ENCODE measurements around the gene MAPK11. TPM values are rescaled to one million over a fixed set of nuclear protein-coding genes. Genes with fewer than 3 reads are reported as not detected.

The MAPK11 gene
- total RNA-seq, 1 donor from 2014 or later, result not detected

- H3K27ac ChIP-seq, result no peak overlapping the region
- H3K9ac ChIP-seq, result no peak overlapping the region
- Mint-ChIP-seq H3K4me3 (no peak overlapping the region), H3K27me3 (ENCODE audit: insufficient read depth, low read depth) (peaks cover 4% of the 10 kb centered on the region), H3K4me1 (peaks cover 11% of the 10 kb centered on the region), H3K27ac (no peak overlapping the region), H3K9me3 (peaks cover 2% of the 10 kb centered on the region), H3K36me3 (no peaks in the 10 kb centered on the region)
- peaks cover 20% of the 10 kb centered on the region for H3K4me1 ChIP-seq
- H4K20me1 ChIP-seq (ENCODE audit: low read depth), result peaks cover 45% of the 10 kb centered on the region
- H3K9me3 ChIP-seq (ENCODE audit: low read depth), result no peaks in the 10 kb centered on the region
- peak overlapping the region; percentile 23 for H3K4me3 ChIP-seq
- TF ChIP-seq, protein P1, sequence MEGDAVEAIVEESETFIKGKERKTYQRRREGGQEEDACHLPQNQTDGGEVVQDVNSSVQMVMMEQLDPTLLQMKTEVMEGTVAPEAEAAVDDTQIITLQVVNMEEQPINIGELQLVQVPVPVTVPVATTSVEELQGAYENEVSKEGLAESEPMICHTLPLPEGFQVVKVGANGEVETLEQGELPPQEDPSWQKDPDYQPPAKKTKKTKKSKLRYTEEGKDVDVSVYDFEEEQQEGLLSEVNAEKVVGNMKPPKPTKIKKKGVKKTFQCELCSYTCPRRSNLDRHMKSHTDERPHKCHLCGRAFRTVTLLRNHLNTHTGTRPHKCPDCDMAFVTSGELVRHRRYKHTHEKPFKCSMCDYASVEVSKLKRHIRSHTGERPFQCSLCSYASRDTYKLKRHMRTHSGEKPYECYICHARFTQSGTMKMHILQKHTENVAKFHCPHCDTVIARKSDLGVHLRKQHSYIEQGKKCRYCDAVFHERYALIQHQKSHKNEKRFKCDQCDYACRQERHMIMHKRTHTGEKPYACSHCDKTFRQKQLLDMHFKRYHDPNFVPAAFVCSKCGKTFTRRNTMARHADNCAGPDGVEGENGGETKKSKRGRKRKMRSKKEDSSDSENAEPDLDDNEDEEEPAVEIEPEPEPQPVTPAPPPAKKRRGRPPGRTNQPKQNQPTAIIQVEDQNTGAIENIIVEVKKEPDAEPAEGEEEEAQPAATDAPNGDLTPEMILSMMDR (IDR thresholded peaks at IDR 0.05), result peak; percentile 45
- TF ChIP-seq EZH2 (IDR thresholded peaks at IDR 0.05), result peak; percentile 73
- TF ChIP-seq EZH2phosphoT487 (IDR thresholded peaks at IDR 0.05), result peak; percentile 3
- no peaks in the 10 kb centered on the region for H3K79me2 ChIP-seq (ENCODE audit: low read depth)
- peaks cover 23% of the 10 kb centered on the region for H3F3A ChIP-seq (ENCODE audit: low read depth)
- peak overlapping the region; percentile 68 for H3K4me2 ChIP-seq
- H3K36me3 ChIP-seq, result no peaks in the 10 kb centered on the region
- peak; percentile 72 for DNase-seq (ENCODE audit: low spot score)
- H2AFZ ChIP-seq (replicated peaks), result no peak overlapping the region
- H3K27me3 ChIP-seq, result peaks cover 85% of the 10 kb centered on the region
These were observed 2.4 kb downstream of the MAPK11 start for GRCh38 chr22:50267591-50268390.

DNA sequence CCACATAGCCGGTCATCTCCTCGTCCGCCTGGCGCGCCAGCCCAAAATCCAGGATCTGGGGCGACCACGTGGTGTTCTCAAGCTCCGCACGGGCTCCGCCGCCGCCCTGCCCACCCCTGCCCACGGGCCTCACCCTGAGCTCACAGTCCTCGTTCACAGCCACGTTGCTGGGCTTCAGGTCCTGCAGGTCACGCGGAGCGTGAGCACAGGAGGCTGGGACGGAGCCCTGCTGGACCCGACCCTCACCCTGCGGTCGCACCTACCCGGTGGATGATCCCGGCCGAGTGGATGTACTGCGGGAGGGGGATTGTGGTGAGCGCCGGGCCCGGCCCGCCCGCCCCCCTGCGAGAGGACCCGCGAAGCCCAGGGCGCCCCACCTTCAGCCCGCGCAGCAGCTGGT, 3.2 kb downstream of the MAPK11 start:
- peaks cover 5% of the 10 kb centered on the region for H3K27me3 Mint-ChIP-seq (ENCODE audit: insufficient read depth, low read depth)

DNA sequence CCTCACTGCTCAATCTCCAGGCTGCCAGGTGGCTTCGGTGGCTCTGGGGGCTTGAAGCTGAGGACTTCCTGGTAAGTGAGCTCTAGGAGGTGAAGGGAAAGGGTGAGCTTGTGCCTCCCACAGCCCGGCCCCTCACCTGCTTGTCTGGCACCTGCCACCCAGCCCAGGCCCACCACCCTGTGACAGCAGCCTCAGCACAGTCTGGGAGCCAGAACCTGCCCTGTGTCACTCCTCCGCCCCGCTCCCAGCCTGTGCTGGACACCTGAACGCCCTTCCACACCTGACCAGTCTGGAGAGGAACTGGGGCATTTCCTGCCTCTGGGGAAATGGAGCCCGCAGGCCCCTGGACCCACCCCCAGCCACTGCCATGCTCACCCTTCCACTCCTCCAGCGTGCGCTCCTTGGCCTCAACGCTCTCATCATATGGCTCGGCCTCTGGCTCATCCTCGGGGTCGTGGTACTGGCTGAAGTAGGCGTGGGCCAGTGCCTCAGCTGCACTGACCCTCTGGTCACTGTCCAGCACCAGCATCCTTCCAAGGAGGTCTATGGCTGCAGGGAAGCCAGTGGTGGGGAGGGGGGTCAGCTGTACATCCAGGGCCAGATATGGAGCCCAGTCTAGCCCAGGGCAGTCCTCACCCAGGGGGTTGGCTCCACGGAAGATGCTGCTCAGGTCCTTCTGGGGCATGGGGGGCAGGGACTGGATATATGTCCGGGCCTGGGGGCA, 5.1 kb downstream of the MAPK11 start:
- Histone ChIP-seq H3K9me3 (ENCODE audit: low read depth) (no peaks in the 10 kb centered on the region), H3K4me2 (no peak overlapping the region), H3K4me3 (no peak overlapping the region), H3F3A (ENCODE audit: low read depth) (peaks cover 5% of the 10 kb centered on the region), H3K4me1 (peaks cover 10% of the 10 kb centered on the region), H3K36me3 (no peaks in the 10 kb centered on the region), H3K9ac (no peak overlapping the region), H3K79me2 (ENCODE audit: low read depth) (no peaks in the 10 kb centered on the region), H3K27ac (no peak overlapping the region), H3K27me3 (peaks cover 94% of the 10 kb centered on the region), H4K20me1 (ENCODE audit: low read depth) (peaks cover 33% of the 10 kb centered on the region), H2AFZ (replicated peaks) (no peak overlapping the region)
- H3K27me3 Mint-ChIP-seq (ENCODE audit: insufficient read depth, low read depth), result peaks cover 6% of the 10 kb centered on the region
- H3K27ac Mint-ChIP-seq, result no peak overlapping the region
- H3K9me3 Mint-ChIP-seq, result peaks cover 2% of the 10 kb centered on the region
- peaks cover 8% of the 10 kb centered on the region for H3K4me1 Mint-ChIP-seq
- no peak overlapping the region for H3K4me3 Mint-ChIP-seq
- TF ChIP-seq EZH2 (IDR thresholded peaks at IDR 0.05) (no peak), EZH2phosphoT487 (IDR thresholded peaks at IDR 0.05) (no peak)
- TF ChIP-seq, protein P1 (IDR thresholded peaks at IDR 0.05), result no peak
- H3K36me3 Mint-ChIP-seq, result no peaks in the 10 kb centered on the region
- no peak for DNase-seq (ENCODE audit: low spot score)

More for the DNA sequence above, 3.2 kb downstream of the MAPK11 start:
- TF ChIP-seq EZH2phosphoT487 (IDR thresholded peaks at IDR 0.05), result no peak
- TF ChIP-seq, protein P1 (IDR thresholded peaks at IDR 0.05), result no peak
- no peak for TF ChIP-seq EZH2 (IDR thresholded peaks at IDR 0.05)
- Histone ChIP-seq H4K20me1 (ENCODE audit: low read depth) (peaks cover 37% of the 10 kb centered on the region), H3K36me3 (no peaks in the 10 kb centered on the region), H3K4me3 (peak overlapping the region; percentile 23), H3F3A (ENCODE audit: low read depth) (peaks cover 15% of the 10 kb centered on the region), H3K79me2 (ENCODE audit: low read depth) (no peaks in the 10 kb centered on the region), H3K27me3 (peaks cover 93% of the 10 kb centered on the region), H3K4me1 (peaks cover 19% of the 10 kb centered on the region), H3K9me3 (ENCODE audit: low read depth) (no peaks in the 10 kb centered on the region), H3K4me2 (no peak overlapping the region), H3K27ac (no peak overlapping the region), H2AFZ (replicated peaks) (no peak overlapping the region), H3K9ac (no peak overlapping the region)
- no peaks in the 10 kb centered on the region for H3K36me3 Mint-ChIP-seq
- peaks cover 2% of the 10 kb centered on the region for H3K9me3 Mint-ChIP-seq
- peaks cover 9% of the 10 kb centered on the region for H3K4me1 Mint-ChIP-seq
- DNase-seq (ENCODE audit: low spot score), result no peak
- no peak overlapping the region for H3K27ac Mint-ChIP-seq
- H3K4me3 Mint-ChIP-seq, result no peak overlapping the region
